Gastrocnemius medialis (tissue), 4 donors: ENCODE results near the gene CST9L.

Source experiments
- CTCF ChIP-seq, 5 experiments: fragments of 450-650 bp in 3 of 5; fragments of 200-600 bp in 2 of 5; sonication (generic) in 2 of 5; IDR thresholded peaks in 4 of 5; conservative IDR thresholded peaks in 1 of 5; 1 replicate in 4 of 5; 2 replicates in 1 of 5; pipeline ENCODE4 v1.5.1; 2016 to 2019; ENCODE audit warnings: antibody characterized with exemption in 5 of 5, mild to moderate bottlenecking in 3 of 5, moderate library complexity in 3 of 5
- POLR2A ChIP-seq, 2 donors: fragments of 450-650 bp; IDR thresholded peaks; one replicate each; pipeline ENCODE4 v1.6.1; 2017; ENCODE audit warnings: antibody characterized with exemption in 2 of 2, mild to moderate bottlenecking in 2 of 2, moderate library complexity in 2 of 2

- no peak for TF ChIP-seq CTCF (IDR thresholded peaks at IDR 0.05 in 4 of 5, conservative IDR thresholded peaks at IDR 0.05 in 1 of 5)
- TF ChIP-seq POLR2A (IDR thresholded peaks at IDR 0.05): no peak
Observed at GRCh38 chr20:23540624-23541023, 27.7 kb downstream of the CST9L start.
